Measurements from ENCODE around the gene MYLK3. TPM values are rescaled to one million over a fixed set of nuclear protein-coding genes. Genes with fewer than 3 reads are reported as not detected.
A peak's percentile ranks its signal among the peaks of the same experiment; 100 is the strongest.

MYLK3 gene
- total RNA-seq, 2 experiments from 2014 or later = 0.38 TPM; not detected in 1

GRCh38 chr16:46658925-46659324 lies 89.2 kb downstream of the MYLK3 start:
- peaks cover 4% of the 10 kb centered on the region for H3K4me1 ChIP-seq (ENCODE audit: insufficient read depth, low read length)
- H3K27me3 ChIP-seq (ENCODE audit: control insufficient read depth in 1 of 2, insufficient read depth in 2 of 2, low read length in 2 of 2) = no peaks in the 10 kb centered on the region
- TF ChIP-seq CTCF (IDR thresholded peaks at IDR 0.05) = no peak
- no peak overlapping the region for H3K4me3 Mint-ChIP-seq
- H3K27ac Mint-ChIP-seq = peak overlapping the region; percentile 55
- DNase-seq (peak in 4 of 14 experiments; percentile 3 to 63 (median 46)), ATAC-seq (ENCODE audit: poor library complexity) (peak; percentile 44)
- H3K36me3 ChIP-seq (ENCODE audit: insufficient read depth, low read length) = peaks cover 36% of the 10 kb centered on the region
- H3K27me3 Mint-ChIP-seq = no peaks in the 10 kb centered on the region
- no peak overlapping the region for H3K4me3 ChIP-seq (ENCODE audit: low read length)
- intact Hi-C loops (cut with DNase I, micrococcal nuclease) = no loop called here
- H3K9me3 Mint-ChIP-seq = no peaks in the 10 kb centered on the region
- no peak overlapping the region for H3K27ac ChIP-seq (ENCODE audit: low read depth in 1 of 2, low read length in 2 of 2)
- peaks cover 57% of the 10 kb centered on the region for H3K36me3 Mint-ChIP-seq (ENCODE audit: low read depth)
- ChIA-PET CTCF (no interaction called here), POLR2A (no interaction called here)
- H3K4me1 Mint-ChIP-seq (ENCODE audit: low read depth) = no peaks in the 10 kb centered on the region
- no peaks in the 10 kb centered on the region for H3K9me3 ChIP-seq (ENCODE audit: control insufficient read depth in 1 of 2, insufficient read depth in 1 of 2, low read length in 2 of 2)

Other genes starting within 250 kb of the MYLK3 start
- 1 to 10 TPM in 1 of 2 experiments, under 1 TPM in 1; 0.69 to 1.1 TPM for gene SHCBP1, start 127.0 kb downstream of the MYLK3 start, total RNA-seq
- gene VPS35, start 59.2 kb downstream of the MYLK3 start, total RNA-seq = 10 to 100 TPM; 34.6 to 44.1 TPM
- 1 to 10 TPM; 3.7 to 3.8 TPM for gene ORC6, start 58.7 kb downstream of the MYLK3 start, total RNA-seq
- 10 to 100 TPM; 20.6 to 22.6 TPM for gene C16orf87, start 82.8 kb upstream of the MYLK3 start, total RNA-seq
- under 1 TPM in 1 of 2 experiments, not detected in 1; 0.47 TPM for gene GPT2, start 136.0 kb upstream of the MYLK3 start, total RNA-seq
- gene DNAJA2, start 225.3 kb upstream of the MYLK3 start, total RNA-seq = 10 to 100 TPM; 80.8 to 81.4 TPM

Measured in CD4-positive, alpha-beta T cell (primary cell).